HEK293T (cell line): Measurements from ENCODE around the gene SIRPD.
A peak's percentile ranks its signal among the peaks of the same experiment; 100 is the strongest.
"Not testable (repeated sequence)": the region's sequence is repeated elsewhere in the genome, so short reads cannot be mapped to it uniquely, and the experiment has no call there.

Experiments
- CTCF ChIA-PET: fragments of 350-600 bp; formaldehyde crosslinking; extraction: SDS; loops from one replicate; lab custom pipeline; 2021; ENCODE audit warnings: antibody characterized with exemption, inconsistent platforms; lab: Yijun Ruan, JAX
- POLR2A ChIA-PET: fragments of 350-600 bp; formaldehyde crosslinking; extraction: SDS; loops from one replicate; lab custom pipeline; 2020; ENCODE audit warnings: antibody characterized with exemption, inconsistent platforms; lab: Yijun Ruan, JAX
- DNase-seq: peaks from one replicate; pipeline ENCODE4 v3.0.0; 2012; ENCODE audit warnings: mixed read lengths; ENCODE audit errors: extremely low spot score
- ARNT ChIP-seq: fragments of 450-650 bp; IDR thresholded peaks from 2 replicates; pipeline ENCODE4 v1.6.1; 2017; ENCODE audit warnings: mild to moderate bottlenecking
- BHLHE40 ChIP-seq: fragments of 450-650 bp; IDR thresholded peaks from 2 replicates; pipeline ENCODE4 v1.6.1; 2016; ENCODE audit warnings: mild to moderate bottlenecking, moderate library complexity, borderline replicate concordance
- CTBP1 ChIP-seq: fragments of 450-650 bp; IDR thresholded peaks from 2 replicates; pipeline ENCODE4 v1.6.1; 2016; ENCODE audit warnings: borderline replicate concordance
- ELF4 ChIP-seq: fragments of 450-650 bp; IDR thresholded peaks from 2 replicates; pipeline ENCODE4 v1.6.1; 2017; ENCODE audit warnings: antibody characterized with exemption
- FOXA1 ChIP-seq: fragments of 450-650 bp; IDR thresholded peaks from 2 replicates; pipeline ENCODE4 v1.6.1; 2016; ENCODE audit warnings: mild to moderate bottlenecking
- FOXK2 ChIP-seq: fragments of 450-650 bp; IDR thresholded peaks from 2 replicates; pipeline ENCODE4 v1.6.1; 2016; ENCODE audit warnings: mild to moderate bottlenecking
- FOXM1 ChIP-seq: fragments of 450-650 bp; IDR thresholded peaks from 2 replicates; pipeline ENCODE4 v1.6.1; 2017; ENCODE audit warnings: mild to moderate bottlenecking, borderline replicate concordance
- HDGF ChIP-seq: fragments of 450-650 bp; IDR thresholded peaks from 2 replicates; pipeline ENCODE4 v1.6.1; 2017; ENCODE audit warnings: antibody characterized with exemption, borderline replicate concordance
- L3MBTL2 ChIP-seq: fragments of 450-650 bp; conservative IDR thresholded peaks from 2 replicates; pipeline ENCODE4 v1.6.1; 2016; ENCODE audit warnings: mild to moderate bottlenecking
- LEF1 ChIP-seq: fragments of 450-650 bp; IDR thresholded peaks from 2 replicates; pipeline ENCODE4 v1.6.1; 2017; ENCODE audit warnings: mild to moderate bottlenecking, borderline replicate concordance
- NFRKB ChIP-seq: fragments of 450-650 bp; IDR thresholded peaks from 2 replicates; pipeline ENCODE4 v1.6.1; 2016; ENCODE audit warnings: mild to moderate bottlenecking, moderate library complexity
- PKNOX1 ChIP-seq: fragments of 450-650 bp; IDR thresholded peaks from 2 replicates; pipeline ENCODE4 v1.6.1; 2016
- SP1 ChIP-seq: fragments of 450-650 bp; IDR thresholded peaks from 2 replicates; pipeline ENCODE4 v1.6.1; 2017
- SUZ12 ChIP-seq: fragments of 450-650 bp; IDR thresholded peaks from 2 replicates; pipeline ENCODE4 v1.6.1; 2016; ENCODE audit warnings: mild to moderate bottlenecking
- TARDBP ChIP-seq: fragments of 450-650 bp; IDR thresholded peaks from 2 replicates; pipeline ENCODE4 v1.6.1; 2016
- ZNF384 ChIP-seq: fragments of 450-650 bp; IDR thresholded peaks from 2 replicates; pipeline ENCODE4 v1.6.1; 2016

SIRPD gene

GRCh38 chr20:1503564-1504227 is 53.8 kb downstream of the SIRPD start:
- TF ChIP-seq ZNF384 (no peak), SUZ12 (no peak), SP1 (no peak), FOXA1 (no peak), L3MBTL2 (no peak), ELF4 (no peak)
- ChIA-PET CTCF (interaction anchor here (0.5 to 0.8 kb wide), 7 partner anchors 11 to 386 kb away, joined by 3 to 4 read pairs (median 3); no protein-coding TSS in a partner anchor), POLR2A (interaction anchor here (1.1 kb wide), 1 partner anchor 11 kb away, joined by 6 read pairs; no protein-coding TSS in a partner anchor)
- DNase-seq: peak; percentile 83

GRCh38 chr20:1500496-1500895 is 57.0 kb downstream of the SIRPD start:
- DNase-seq: no peak

GRCh38 chr20:1499528-1500420 is 57.7 kb downstream of the SIRPD start:
- DNase-seq: no peak
- TF ChIP-seq TARDBP (no peak), ELF4 (no peak), L3MBTL2 (no peak), LEF1 (no peak), SUZ12 (no peak), NFRKB (no peak), ZNF384 (no peak), FOXA1 (no peak), CTBP1 (no peak), SP1 (no peak), HDGF (no peak), BHLHE40 (no peak), ARNT (no peak), PKNOX1 (no peak), FOXK2 (no peak), FOXM1 (no peak)
- ChIA-PET POLR2A (no interaction called here), CTCF (no interaction called here)

More at GRCh38 chr20:1500496-1500895, 57.0 kb downstream of the SIRPD start:
- CTCF ChIA-PET: interaction anchor here (0.8 kb wide), 1 partner anchor 276 kb away, joined by 3 read pairs; no protein-coding TSS in a partner anchor
- POLR2A ChIA-PET: no interaction called here
- TF ChIP-seq FOXA1 (no peak), HDGF (no peak), FOXK2 (no peak), SUZ12 (no peak), BHLHE40 (no peak), FOXM1 (no peak), ZNF384 (no peak), CTBP1 (no peak), NFRKB (no peak), PKNOX1 (no peak), SP1 (no peak), LEF1 (no peak), TARDBP (no peak), ELF4 (no peak)

- POLR2A ChIA-PET, DNase-seq, CTCF ChIA-PET: not testable (repeated sequence)
Measured at GRCh38 chr20:1497371-1497770, 60.1 kb downstream of the SIRPD start.

GRCh38 chr20:1496930-1497329 is 60.6 kb downstream of the SIRPD start:
- DNase-seq: no peak
- ChIA-PET POLR2A (no interaction called here), CTCF (no interaction called here)
- TF ChIP-seq SP1 (no peak), HDGF (no peak), ARNT (no peak), L3MBTL2 (no peak), SUZ12 (no peak), BHLHE40 (no peak), FOXA1 (no peak), NFRKB (no peak), PKNOX1 (no peak), CTBP1 (no peak), LEF1 (no peak), ELF4 (no peak), FOXM1 (no peak)

GRCh38 chr20:1494436-1494835 is 63.1 kb downstream of the SIRPD start:
- ChIA-PET CTCF (interaction anchor here (0.7 kb wide), 1 partner anchor 292 kb away, joined by 4 read pairs; no protein-coding TSS in a partner anchor), POLR2A (no interaction called here)
- no peak for TF ChIP-seq NFRKB
- no peak for TF ChIP-seq FOXK2
- no peak for TF ChIP-seq BHLHE40
- no peak for TF ChIP-seq CTBP1
- no peak for DNase-seq
